Pons (tissue), 1 donor: ENCODE results near the gene TMEM132A.
"Not testable (repeated sequence)": the region's sequence is repeated elsewhere in the genome, so short reads cannot be mapped to it uniquely, and the experiment has no call there.

Experiments
- DNase-seq: peaks from one replicate; pipeline ENCODE4 v3.0.0-alpha.2; 2016; ENCODE audit warnings: low spot score

The TMEM132A gene

GRCh38 chr11:60964801-60965200 is 40.5 kb downstream of the TMEM132A start:
- DNase-seq = no peak

- no peak for DNase-seq
Measured at GRCh38 chr11:60966890-60967289, 42.6 kb downstream of the TMEM132A start.

GRCh38 chr11:60968223-60968622 is 44.0 kb downstream of the TMEM132A start:
- DNase-seq = no peak

GRCh38 chr11:60970369-60970774 is 46.1 kb downstream of the TMEM132A start:
- DNase-seq = no peak

- DNase-seq = no peak
Measured at GRCh38 chr11:60970890-60971289, 46.6 kb downstream of the TMEM132A start.

- no peak for DNase-seq
Measured at GRCh38 chr11:60971520-60971919, 47.3 kb downstream of the TMEM132A start, which contains the start of gene CD6. CD6 (plus strand) TSS chr11:60971680; CDS start chr11:60971866, 186 bp downstream.

GRCh38 chr11:60972182-60973030 is 48.1 kb downstream of the TMEM132A start:
- no peak for DNase-seq

GRCh38 chr11:60973699-60974098 is 49.4 kb downstream of the TMEM132A start:
- DNase-seq = no peak

- DNase-seq = not testable (repeated sequence)
Measured at GRCh38 chr11:60974316-60974715, 50.1 kb downstream of the TMEM132A start.

GRCh38 chr11:60974726-60975125 is 50.5 kb downstream of the TMEM132A start:
- peak; percentile 75 for DNase-seq

GRCh38 chr11:60977224-60977623 is 53.0 kb downstream of the TMEM132A start:
- DNase-seq = no peak

- no peak for DNase-seq
Measured at GRCh38 chr11:60977836-60978235, 53.6 kb downstream of the TMEM132A start.

- DNase-seq = no peak
Measured at GRCh38 chr11:60978546-60979380, 54.5 kb downstream of the TMEM132A start.

- DNase-seq = no peak
Measured at GRCh38 chr11:60981515-60981914, 57.3 kb downstream of the TMEM132A start.

- no peak for DNase-seq
Measured at GRCh38 chr11:60982184-60982583, 57.9 kb downstream of the TMEM132A start.

GRCh38 chr11:60984149-60984548 is 59.9 kb downstream of the TMEM132A start:
- no peak for DNase-seq

- DNase-seq = no peak
Measured at GRCh38 chr11:60984636-60985035, 60.4 kb downstream of the TMEM132A start.

GRCh38 chr11:60985501-60985900 is 61.2 kb downstream of the TMEM132A start:
- DNase-seq = no peak

GRCh38 chr11:60985991-60986915 is 62.0 kb downstream of the TMEM132A start:
- peak; percentile 20 for DNase-seq
